Embryonic facial prominence (tissue), 1 donor: ENCODE measurements around the gene FBXL15.

Experiments used
- DNase-seq: peaks from one replicate; pipeline ENCODE4 v3.0.0-alpha.2; 2016; ENCODE audit errors: extremely low spot score

FBXL15 gene

GRCh38 chr10:102410429-102411073 is 10.1 kb upstream of the FBXL15 start:
- peak; percentile 40 for DNase-seq

- DNase-seq: no peak
These were observed 9.0 kb upstream of the FBXL15 start for GRCh38 chr10:102411341-102412255.

GRCh38 chr10:102412293-102412692 is 8.3 kb upstream of the FBXL15 start:
- DNase-seq: no peak

- no peak for DNase-seq
These were observed 7.5 kb upstream of the FBXL15 start for GRCh38 chr10:102413053-102413705.

- no peak for DNase-seq
These were observed 6.7 kb upstream of the FBXL15 start for GRCh38 chr10:102413806-102414561.

- no peak for DNase-seq
These were observed 5.9 kb upstream of the FBXL15 start for GRCh38 chr10:102414749-102415148.

GRCh38 chr10:102416283-102416682 is 4.4 kb upstream of the FBXL15 start:
- no peak for DNase-seq

- no peak for DNase-seq
These were observed 3.9 kb upstream of the FBXL15 start for GRCh38 chr10:102416695-102417094.

GRCh38 chr10:102418622-102419268 is 1.9 kb upstream of the FBXL15 start, which contains the start of gene PSD:
TSS of gene PSD (minus strand) at chr10:102418785. CDS start at chr10:102417038, 1,747 bp downstream.
- no peak for DNase-seq

- DNase-seq: no peak
These were observed 1.1 kb upstream of the FBXL15 start for GRCh38 chr10:102419269-102420180.

- DNase-seq: no peak
These were observed 389 bp upstream of the FBXL15 start for GRCh38 chr10:102420181-102420713.

GRCh38 chr10:102421507-102421756 is 796 bp downstream of the FBXL15 start:
- no peak for DNase-seq

GRCh38 chr10:102421757-102422512 is 1.3 kb downstream of the FBXL15 start:
- DNase-seq: no peak

GRCh38 chr10:102422545-102423129 is 2.0 kb downstream of the FBXL15 start:
- no peak for DNase-seq

- DNase-seq: no peak
These were observed 2.8 kb downstream of the FBXL15 start for GRCh38 chr10:102423372-102423968.

- DNase-seq: no peak
These were observed 3.5 kb downstream of the FBXL15 start for GRCh38 chr10:102424145-102424544.

- no peak for DNase-seq
These were observed 4.3 kb downstream of the FBXL15 start for GRCh38 chr10:102424916-102425315.

GRCh38 chr10:102425444-102425843 is 4.8 kb downstream of the FBXL15 start:
- DNase-seq: no peak
